HFF-Myc (cell line): Measurements from ENCODE around the gene PLIN4.

Experiments used
- DNase-seq: peaks from one replicate; pipeline ENCODE4 v3.0.0-alpha.2; 2011; ENCODE audit warnings: low read depth; ENCODE audit errors: extremely low read depth
- H3K4me3 ChIP-seq: replicated peaks from 2 replicates; pipeline ENCODE4 v1.5.1; 2011; ENCODE audit warnings: low read depth, mild to moderate bottlenecking, control low read depth, low read length
- CTCF ChIP-seq: IDR thresholded peaks from 2 replicates; pipeline ENCODE4 v1.5.1; 2012; ENCODE audit warnings: mild to moderate bottlenecking, low read depth, low read length, control low read depth; ENCODE audit errors: missing control alignments

PLIN4 gene

GRCh38 chr19:4517451-4518057 lies 732 bp downstream of the PLIN4 start:
- TF ChIP-seq CTCF = no peak
- no peak for DNase-seq
- H3K4me3 ChIP-seq = no peak overlapping the region

GRCh38 chr19:4516939-4517300 lies 1.4 kb downstream of the PLIN4 start:
- no peak overlapping the region for H3K4me3 ChIP-seq
- no peak for TF ChIP-seq CTCF
- no peak for DNase-seq

GRCh38 chr19:4516199-4516938 lies 1.9 kb downstream of the PLIN4 start:
- no peak for TF ChIP-seq CTCF
- no peak for DNase-seq
- no peak overlapping the region for H3K4me3 ChIP-seq

- no peak overlapping the region for H3K4me3 ChIP-seq
- no peak for TF ChIP-seq CTCF
- no peak for DNase-seq
These were observed 2.6 kb downstream of the PLIN4 start for GRCh38 chr19:4515732-4516131.

- no peak for TF ChIP-seq CTCF
- no peak for DNase-seq
These were observed 5.0 kb downstream of the PLIN4 start for GRCh38 chr19:4513248-4513647.

GRCh38 chr19:4512070-4512469 lies 6.2 kb downstream of the PLIN4 start:
- DNase-seq = no peak
- TF ChIP-seq CTCF = no peak
- no peak overlapping the region for H3K4me3 ChIP-seq

More at GRCh38 chr19:4513248-4513647, 5.0 kb downstream of the PLIN4 start:
- H3K4me3 ChIP-seq = no peak overlapping the region
